ENCODE results near the gene PLXNA4. TPM values are rescaled to one million over a fixed set of nuclear protein-coding genes. Genes with fewer than 3 reads are reported as not detected.

PLXNA4 gene
- total and polyA plus RNA-seq, 4 donors, result 0.04 to 1.1 (median 0.41) TPM

GRCh38 chr7:132420527-132420926, 155.7 kb downstream of the PLXNA4 start:
- H3K27me3 ChIP-seq (ENCODE audit: control insufficient read depth in 4 of 4, insufficient read depth in 4 of 4, low read length in 3 of 4), result no peaks in the 10 kb centered on the region
- 84% methylated on average over 2 of the region's 2 CpGs for WGBS

GRCh38 chr7:132419542-132419941, 156.7 kb downstream of the PLXNA4 start:
- H3K4me3 ChIP-seq (ENCODE audit: low read depth in 1 of 3, low read length in 3 of 3), result no peak overlapping the region
- 67% methylated on average over 2 of the region's 2 CpGs for WGBS
- no peaks in the 10 kb centered on the region for H3K9me3 ChIP-seq (ENCODE audit: control insufficient read depth in 4 of 4, low read length in 3 of 4)
- H3K36me3 ChIP-seq (ENCODE audit: control insufficient read depth in 4 of 4, insufficient read depth in 3 of 4, low read depth in 1 of 4, low read length in 3 of 4), result no peaks in the 10 kb centered on the region
- peaks cover 6 to 18% (median 17%) of the 10 kb centered on the region in 4 donors for H3K4me1 ChIP-seq (ENCODE audit: control insufficient read depth in 4 of 4, insufficient read depth in 4 of 4, low read length in 3 of 4)
- H3K27ac ChIP-seq (ENCODE audit: low read depth in 1 of 2, low read length in 2 of 2), result no peak overlapping the region
- H3K27me3 ChIP-seq (ENCODE audit: control insufficient read depth in 4 of 4, insufficient read depth in 4 of 4, low read length in 3 of 4), result no peaks in the 10 kb centered on the region
- H3K9ac ChIP-seq (ENCODE audit: low read depth in 1 of 2, low read length in 2 of 2), result no peak overlapping the region
- TF ChIP-seq NR2F2 (IDR thresholded peaks at IDR 0.05) (peak; percentile 92), RXRA (IDR thresholded peaks at IDR 0.05) (peak in 1 of 2 donors; percentile 39), HNF4A (conservative IDR thresholded peaks at IDR 0.05) (no peak), JUND (IDR thresholded peaks at IDR 0.05) (peak in 1 of 2 donors; percentile 8)
- no peak for DNase-seq (ENCODE audit: low spot score)

More at GRCh38 chr7:132420527-132420926, 155.7 kb downstream of the PLXNA4 start:
- TF ChIP-seq CTCF (IDR thresholded peaks at IDR 0.05; ENCODE audit: low read depth, low read length, missing input control) (no peak), EGR1 (IDR thresholded peaks at IDR 0.05; ENCODE audit: low read depth in 2 of 2) (no peak), HNF4A (conservative IDR thresholded peaks at IDR 0.05) (no peak), RXRA (IDR thresholded peaks at IDR 0.05) (no peak), HNF4G (IDR thresholded peaks at IDR 0.05) (no peak), FOXA1 (IDR thresholded peaks at IDR 0.05) (no peak)
- no peak overlapping the region for H3K9ac ChIP-seq (ENCODE audit: low read depth in 1 of 2, low read length in 2 of 2)
- no peaks in the 10 kb centered on the region for H3K9me3 ChIP-seq (ENCODE audit: control insufficient read depth in 4 of 4, low read length in 3 of 4)
- no peak for DNase-seq (ENCODE audit: low spot score)
- no peak overlapping the region for H3K27ac ChIP-seq (ENCODE audit: low read depth in 1 of 2, low read length in 2 of 2)
- H3K4me3 ChIP-seq (ENCODE audit: low read depth in 1 of 3, low read length in 3 of 3), result no peak overlapping the region
- H3K36me3 ChIP-seq (ENCODE audit: control insufficient read depth in 4 of 4, insufficient read depth in 3 of 4, low read depth in 1 of 4, low read length in 3 of 4), result no peaks in the 10 kb centered on the region
- H3K4me1 ChIP-seq (ENCODE audit: control insufficient read depth in 4 of 4, insufficient read depth in 4 of 4, low read length in 3 of 4), result peaks cover 6 to 25% (median 21%) of the 10 kb centered on the region in 4 donors

- Histone ChIP-seq H3K27me3 (ENCODE audit: control insufficient read depth in 4 of 4, insufficient read depth in 4 of 4, low read length in 3 of 4) (no peaks in the 10 kb centered on the region), H3K4me3 (ENCODE audit: low read depth in 1 of 3, low read length in 3 of 3) (no peak overlapping the region), H3K9me3 (ENCODE audit: control insufficient read depth in 4 of 4, low read length in 3 of 4) (no peaks in the 10 kb centered on the region), H3K27ac (ENCODE audit: low read depth in 1 of 2, low read length in 2 of 2) (no peak overlapping the region), H3K4me1 (ENCODE audit: control insufficient read depth in 4 of 4, insufficient read depth in 4 of 4, low read length in 3 of 4) (peaks cover 2 to 11% (median 10%) of the 10 kb centered on the region in 4 donors), H3K9ac (ENCODE audit: low read depth in 1 of 2, low read length in 2 of 2) (no peak overlapping the region), H3K36me3 (ENCODE audit: control insufficient read depth in 4 of 4, insufficient read depth in 3 of 4, low read depth in 1 of 4, low read length in 3 of 4) (no peaks in the 10 kb centered on the region)
- no peak for DNase-seq (ENCODE audit: low spot score)
- 89% methylated on average over 6 of the region's 6 CpGs for WGBS
- no peak for TF ChIP-seq EGR1 (IDR thresholded peaks at IDR 0.05; ENCODE audit: low read depth in 2 of 2)
- no peak for TF ChIP-seq NR2F2 (IDR thresholded peaks at IDR 0.05)
- no peak for TF ChIP-seq RXRA (IDR thresholded peaks at IDR 0.05)
- TF ChIP-seq FOXA2 (IDR thresholded peaks at IDR 0.05), result no peak
- TF ChIP-seq CTCF (IDR thresholded peaks at IDR 0.05; ENCODE audit: low read depth, low read length, missing input control), result no peak
- TF ChIP-seq TAF1 (conservative IDR thresholded peaks at IDR 0.05), result no peak
- no peak for TF ChIP-seq MAX (IDR thresholded peaks at IDR 0.05)
- no peak for TF ChIP-seq FOXA1 (IDR thresholded peaks at IDR 0.05)
- no peak for TF ChIP-seq HNF4A (conservative IDR thresholded peaks at IDR 0.05)
- no peak for TF ChIP-seq JUND (IDR thresholded peaks at IDR 0.05)
- TF ChIP-seq REST (IDR thresholded peaks at IDR 0.05), result no peak
- no peak for TF ChIP-seq GABPA (IDR thresholded peaks at IDR 0.05 in 1 of 2, conservative IDR thresholded peaks at IDR 0.05 in 1 of 2)
Measured at GRCh38 chr7:132418840-132419239, 157.4 kb downstream of the PLXNA4 start.
